GM18511 (cell line): Measurements from ENCODE around the gene FBXW12.
"Not testable (repeated sequence)": the region's sequence is repeated elsewhere in the genome, so short reads cannot be mapped to it uniquely, and the experiment has no call there.

ENCODE experiments used
- ATAC-seq: cut with Tn5 transposase; IDR thresholded peaks from one replicate; pipeline ENCODE4 v1.9.1; 2021; ENCODE audit warnings: mild to moderate bottlenecking, moderate library complexity; ENCODE audit not compliant: unreplicated experiment

FBXW12 gene

GRCh38 chr3:48371651-48372376, at the start of gene FBXW12:
TSS of gene FBXW12 (plus strand) at chr3:48372219. CDS start at chr3:48372768, 549 bp downstream.
- no peak for ATAC-seq

GRCh38 chr3:48331706-48332435, 40.1 kb upstream of the FBXW12 start:
- ATAC-seq = not testable (repeated sequence)

- ATAC-seq = not testable (repeated sequence)
Measured at GRCh38 chr3:48333346-48334245, 38.4 kb upstream of the FBXW12 start, which contains the start of gene SPINK8. TSS of gene SPINK8 (minus strand) at chr3:48333661. CDS start at chr3:48328341, 5,320 bp downstream.

GRCh38 chr3:48334605-48335004, 37.4 kb upstream of the FBXW12 start:
- no peak for ATAC-seq

- not testable (repeated sequence) for ATAC-seq
Measured at GRCh38 chr3:48335286-48335685, 36.7 kb upstream of the FBXW12 start.

- ATAC-seq = not testable (repeated sequence)
Measured at GRCh38 chr3:48337536-48337935, 34.5 kb upstream of the FBXW12 start.

GRCh38 chr3:48338635-48339034, 33.4 kb upstream of the FBXW12 start:
- no peak for ATAC-seq

GRCh38 chr3:48343432-48343831, 28.6 kb upstream of the FBXW12 start:
- no peak for ATAC-seq

- ATAC-seq = no peak
Measured at GRCh38 chr3:48344867-48345507, 27.0 kb upstream of the FBXW12 start.

- no peak for ATAC-seq
Measured at GRCh38 chr3:48345946-48346572, 26.0 kb upstream of the FBXW12 start.

- ATAC-seq = no peak
Measured at GRCh38 chr3:48347500-48347899, 24.5 kb upstream of the FBXW12 start.

GRCh38 chr3:48352546-48352945, 19.5 kb upstream of the FBXW12 start:
- no peak for ATAC-seq

- no peak for ATAC-seq
Measured at GRCh38 chr3:48353987-48354386, 18.0 kb upstream of the FBXW12 start.

GRCh38 chr3:48356419-48356818, 15.6 kb upstream of the FBXW12 start:
- ATAC-seq = no peak

- no peak for ATAC-seq
Measured at GRCh38 chr3:48361928-48362327, 10.1 kb upstream of the FBXW12 start.

GRCh38 chr3:48364840-48365239, 7.2 kb upstream of the FBXW12 start:
- no peak for ATAC-seq

GRCh38 chr3:48367201-48367600, 4.8 kb upstream of the FBXW12 start:
- no peak for ATAC-seq

- ATAC-seq = no peak
Measured at GRCh38 chr3:48369693-48370332, 2.2 kb upstream of the FBXW12 start.

GRCh38 chr3:48370333-48370713, 1.7 kb upstream of the FBXW12 start:
- ATAC-seq = no peak

- ATAC-seq = no peak
Measured at GRCh38 chr3:48372377-48372770, 355 bp downstream of the FBXW12 start.
